Mucosa of rectum (tissue), 2 donors: Measurements from ENCODE around the gene MCCD1.
"Not testable (repeated sequence)": the region's sequence is repeated elsewhere in the genome, so short reads cannot be mapped to it uniquely, and the experiment has no call there.

Experiments used
- H3K27ac ChIP-seq, 2 donors: one replicate each; pipeline ENCODE4 v1.7.0; 2013; ENCODE audit warnings: inconsistent platforms in 2 of 2, low read depth in 2 of 2, low read length in 2 of 2
- H3K27me3 ChIP-seq, 2 donors: one replicate each; pipeline ENCODE4 v1.7.0; 2013; ENCODE audit warnings: low read length in 2 of 2; ENCODE audit not compliant: control insufficient read depth in 2 of 2, insufficient read depth in 2 of 2
- H3K36me3 ChIP-seq, 2 donors: one replicate each; pipeline ENCODE4 v1.7.0; 2013; ENCODE audit warnings: low read length in 2 of 2; ENCODE audit not compliant: control insufficient read depth in 2 of 2, insufficient read depth in 2 of 2
- H3K4me1 ChIP-seq, 2 donors: one replicate each; pipeline ENCODE4 v1.7.0; 2013; ENCODE audit warnings: low read length in 2 of 2, mild to moderate bottlenecking in 1 of 2; ENCODE audit not compliant: control insufficient read depth in 2 of 2, insufficient read depth in 2 of 2
- H3K4me3 ChIP-seq, 2 donors: one replicate each; pipeline ENCODE4 v1.7.0; 2013; ENCODE audit warnings: low read length in 2 of 2
- H3K9ac ChIP-seq, 2 donors: one replicate each; pipeline ENCODE4 v1.7.0; 2013; ENCODE audit warnings: low read length in 2 of 2, low read depth in 1 of 2, mild to moderate bottlenecking in 1 of 2
- H3K9me3 ChIP-seq, 2 donors: one replicate each; pipeline ENCODE4 v1.7.0; 2013; ENCODE audit warnings: low read length in 2 of 2; ENCODE audit not compliant: control insufficient read depth in 2 of 2
- donor health status: healthy.
- donor health status: Normal muscosa, but diverticular disease.

Gene MCCD1

GRCh38 chr6:31509036-31509435 lies 19.7 kb upstream of the MCCD1 start:
- H3K4me1 ChIP-seq, H3K27me3 ChIP-seq, H3K36me3 ChIP-seq, H3K9ac ChIP-seq, H3K9me3 ChIP-seq, H3K4me3 ChIP-seq, H3K27ac ChIP-seq: not testable (repeated sequence)

GRCh38 chr6:31510007-31510406 lies 18.8 kb upstream of the MCCD1 start:
- H3K9ac ChIP-seq = no peak overlapping the region
- H3K9me3 ChIP-seq = no peaks in the 10 kb centered on the region
- no peaks in the 10 kb centered on the region for H3K4me1 ChIP-seq
- H3K27ac ChIP-seq = no peak overlapping the region
- H3K4me3 ChIP-seq = no peak overlapping the region
- no peaks in the 10 kb centered on the region for H3K27me3 ChIP-seq
- peaks cover 4 to 9% of the 10 kb centered on the region in 2 donors for H3K36me3 ChIP-seq

GRCh38 chr6:31513456-31514165 lies 15.2 kb upstream of the MCCD1 start:
- H3K4me1 ChIP-seq = no peaks in the 10 kb centered on the region
- H3K9ac ChIP-seq = no peak overlapping the region
- peaks cover 0 to 2% of the 10 kb centered on the region in 2 donors for H3K27me3 ChIP-seq
- H3K27ac ChIP-seq = no peak overlapping the region
- no peak overlapping the region for H3K4me3 ChIP-seq
- H3K36me3 ChIP-seq = no peaks in the 10 kb centered on the region
- H3K9me3 ChIP-seq = no peaks in the 10 kb centered on the region

- no peaks in the 10 kb centered on the region for H3K9me3 ChIP-seq
- no peaks in the 10 kb centered on the region for H3K27me3 ChIP-seq
- H3K4me1 ChIP-seq = no peaks in the 10 kb centered on the region
- no peaks in the 10 kb centered on the region for H3K36me3 ChIP-seq
- H3K9ac ChIP-seq = no peak overlapping the region
- no peak overlapping the region for H3K27ac ChIP-seq
- H3K4me3 ChIP-seq = no peak overlapping the region
Measured at GRCh38 chr6:31521835-31522234, 6.9 kb upstream of the MCCD1 start.

- H3K27me3 ChIP-seq = no peaks in the 10 kb centered on the region
- H3K36me3 ChIP-seq = peaks cover 7 to 9% of the 10 kb centered on the region in 2 donors
- no peak overlapping the region for H3K4me3 ChIP-seq
- H3K9me3 ChIP-seq = no peaks in the 10 kb centered on the region
- no peak overlapping the region for H3K9ac ChIP-seq
- H3K4me1 ChIP-seq = no peaks in the 10 kb centered on the region
- no peak overlapping the region for H3K27ac ChIP-seq
Measured at GRCh38 chr6:31525553-31525931, 3.2 kb upstream of the MCCD1 start.

GRCh38 chr6:31525932-31526591 lies 2.7 kb upstream of the MCCD1 start:
- no peak overlapping the region for H3K4me3 ChIP-seq
- no peak overlapping the region for H3K27ac ChIP-seq
- H3K27me3 ChIP-seq = no peaks in the 10 kb centered on the region
- no peak overlapping the region for H3K9ac ChIP-seq
- peaks cover 12 to 14% of the 10 kb centered on the region in 2 donors for H3K36me3 ChIP-seq
- no peaks in the 10 kb centered on the region for H3K4me1 ChIP-seq
- no peaks in the 10 kb centered on the region for H3K9me3 ChIP-seq

GRCh38 chr6:31528307-31528777 lies 420 bp upstream of the MCCD1 start:
- no peaks in the 10 kb centered on the region for H3K27me3 ChIP-seq
- no peak overlapping the region for H3K4me3 ChIP-seq
- peaks cover 32% of the 10 kb centered on the region in 2 donors for H3K36me3 ChIP-seq

GRCh38 chr6:31529329-31530150 lies 778 bp downstream of the MCCD1 start:
- Histone ChIP-seq H3K9ac (no peak overlapping the region), H3K27me3 (no peaks in the 10 kb centered on the region), H3K4me1 (no peaks in the 10 kb centered on the region), H3K27ac (no peak overlapping the region), H3K9me3 (no peaks in the 10 kb centered on the region), H3K4me3 (no peak overlapping the region), H3K36me3 (peaks cover 43 to 44% of the 10 kb centered on the region in 2 donors)

More at GRCh38 chr6:31528307-31528777, 420 bp upstream of the MCCD1 start:
- Histone ChIP-seq H3K4me1 (no peaks in the 10 kb centered on the region), H3K27ac (no peak overlapping the region), H3K9ac (no peak overlapping the region), H3K9me3 (no peaks in the 10 kb centered on the region)

GRCh38 chr6:31530659-31531058 lies 1.9 kb downstream of the MCCD1 start:
- no peaks in the 10 kb centered on the region for H3K9me3 ChIP-seq
- H3K36me3 ChIP-seq = peaks cover 55 to 56% of the 10 kb centered on the region in 2 donors
- H3K4me1 ChIP-seq = no peaks in the 10 kb centered on the region

GRCh38 chr6:31531162-31531561 lies 2.4 kb downstream of the MCCD1 start:
- no peaks in the 10 kb centered on the region for H3K4me1 ChIP-seq
- H3K9ac ChIP-seq = no peak overlapping the region
- no peaks in the 10 kb centered on the region for H3K27me3 ChIP-seq
- no peak overlapping the region for H3K27ac ChIP-seq
- no peak overlapping the region for H3K4me3 ChIP-seq
- H3K9me3 ChIP-seq = no peaks in the 10 kb centered on the region
- H3K36me3 ChIP-seq = peaks cover 60 to 61% of the 10 kb centered on the region in 2 donors

More at GRCh38 chr6:31530659-31531058, 1.9 kb downstream of the MCCD1 start:
- H3K27ac ChIP-seq = no peak overlapping the region
- H3K9ac ChIP-seq = no peak overlapping the region
- H3K4me3 ChIP-seq = no peak overlapping the region
- no peaks in the 10 kb centered on the region for H3K27me3 ChIP-seq
